K562 (cell line): ENCODE results near the gene RUNX1. TPM values are rescaled to one million over a fixed set of nuclear protein-coding genes. Genes with fewer than 3 reads are reported as not detected.

ENCODE experiments used
- BRCA1 ChIP-seq, 2 experiments: fragments of 450-650 bp in 1 of 2; sonication (generic) in 1 of 2; formaldehyde crosslinking in 1 of 2; IDR thresholded peaks; 2 replicates each; pipeline versions ENCODE4 v1.5.0 to v1.6.1; 2017 to 2020; ENCODE audit warnings: mild to moderate bottlenecking in 1 of 2, missing genetic modification reagents in 1 of 2
- CBX8 ChIP-seq: fragments of 200-600 bp; sonication (generic); IDR thresholded peaks from 2 replicates; pipeline ENCODE4 v1.6.1; 2012; ENCODE audit warnings: borderline replicate concordance, mixed run types, low read depth, mild to moderate bottlenecking, moderate library complexity, mixed read lengths, low read length, control low read depth, inconsistent platforms; ENCODE audit not compliant: poor library complexity, severe bottlenecking; ENCODE audit errors: extremely low read depth
- MCM3 ChIP-seq: fragments of 450-650 bp; IDR thresholded peaks from 2 replicates; pipeline ENCODE4 v1.6.1; 2016
- MITF ChIP-seq: IDR thresholded peaks from 2 replicates; pipeline ENCODE4 v1.6.1; 2014; ENCODE audit warnings: antibody characterized with exemption
- NFXL1 ChIP-seq: fragments of 450-650 bp; formaldehyde crosslinking; IDR thresholded peaks from 2 replicates; pipeline ENCODE4 v1.4.0; 2021; ENCODE audit warnings: mild to moderate bottlenecking
- RBBP5 ChIP-seq: fragments of 200-600 bp; sonication (generic); IDR thresholded peaks from 2 replicates; pipeline ENCODE4 v1.6.1; 2012; ENCODE audit warnings: borderline replicate concordance, mild to moderate bottlenecking, low read length, control low read depth, inconsistent platforms; ENCODE audit not compliant: insufficient read depth, poor library complexity, severe bottlenecking
- SMAD1 ChIP-seq: fragments of 150-350 bp; IDR thresholded peaks from 2 replicates; pipeline ENCODE4 v1.6.1; 2014; ENCODE audit warnings: low read length, low read depth; ENCODE audit not compliant: partially characterized antibody
- SRSF3 ChIP-seq: fragments of 200-400 bp; formaldehyde crosslinking; IDR thresholded peaks from 2 replicates; pipeline ENCODE4 v1.6.1; 2016; ENCODE audit warnings: mild to moderate bottlenecking, low read length, moderate library complexity; ENCODE audit not compliant: insufficient read depth
- ZKSCAN3 ChIP-seq: fragments of 250-450 bp; sonication (Bioruptor Pico); IDR thresholded peaks from 2 replicates; pipeline ENCODE4 v1.4.0; 2020
- ZNF384 ChIP-seq: IDR thresholded peaks from 2 replicates; pipeline ENCODE4 v1.6.1; 2012; ENCODE audit warnings: low read depth, low read length, improper control_type of control experiment
- ZNF766 ChIP-seq: fragments of 200-800 bp; sonication (Bioruptor generic); conservative IDR thresholded peaks from 2 replicates; pipeline ENCODE4 v1.6.1; 2016; ENCODE audit warnings: missing genetic modification characterization, missing compliant biosample characterization
- polyA plus RNA-seq, 8 experiments: library from polyadenylated mRNA; depleted of rRNA in 4 of 8; stranded (reverse) in 5 of 8; unstranded in 3 of 8; fragments of >200 nt; fragmentation: Nextera tagmentation in 2 of 8; fragmentation: Illumina TruSeq in 1 of 8; extraction: Ambion mirVana in 2 of 8; extraction: Trizol in 1 of 8; gene quantifications; 2 replicates each; pipeline versions ENCODE4 v1.2.1 to v1.2.3, GENCODE V29; 2011 to 2014; ENCODE audit warnings: inconsistent platforms in 1 of 8, missing spikeins in 1 of 8
- total RNA-seq, 7 experiments: library from RNA; depleted of rRNA in 6 of 7; stranded (reverse); fragments of >200 nt in 6 of 7; fragmentation: Illumina TruSeq in 2 of 7; extraction: Trizol in 2 of 7; gene quantifications; 2 replicates each; pipeline versions ENCODE4 v1.2.1 to v1.2.3, GENCODE V29; 2011 to 2021; ENCODE audit warnings: low replicate concordance in 1 of 7
- TF ChIP-seq, protein P1 (sequence below): fragments of 450-650 bp; formaldehyde crosslinking; IDR thresholded peaks from 2 replicates; pipeline ENCODE4 v1.4.0; 2020; ENCODE audit warnings: mild to moderate bottlenecking, moderate library complexity
- TF ChIP-seq, protein P2 (sequence below), 2 experiments: fragments of 450-650 bp; IDR thresholded peaks; 2 replicates each; pipeline ENCODE4 v1.6.1; 2016; ENCODE audit warnings: mild to moderate bottlenecking in 2 of 2, borderline replicate concordance in 1 of 2, low read depth in 1 of 2, moderate library complexity in 1 of 2
- TF ChIP-seq, protein P3 (sequence below): fragments of 450-650 bp; IDR thresholded peaks from 2 replicates; pipeline ENCODE4 v1.6.1; 2016; ENCODE audit warnings: antibody characterized with exemption

RUNX1 gene
- total and polyA plus RNA-seq, 9 of the 15 experiments (the other 6 are each of a cell fraction or from before 2014, with no cell fraction given), result 2.2 to 68.6 (median 17.8) TPM

DNA sequence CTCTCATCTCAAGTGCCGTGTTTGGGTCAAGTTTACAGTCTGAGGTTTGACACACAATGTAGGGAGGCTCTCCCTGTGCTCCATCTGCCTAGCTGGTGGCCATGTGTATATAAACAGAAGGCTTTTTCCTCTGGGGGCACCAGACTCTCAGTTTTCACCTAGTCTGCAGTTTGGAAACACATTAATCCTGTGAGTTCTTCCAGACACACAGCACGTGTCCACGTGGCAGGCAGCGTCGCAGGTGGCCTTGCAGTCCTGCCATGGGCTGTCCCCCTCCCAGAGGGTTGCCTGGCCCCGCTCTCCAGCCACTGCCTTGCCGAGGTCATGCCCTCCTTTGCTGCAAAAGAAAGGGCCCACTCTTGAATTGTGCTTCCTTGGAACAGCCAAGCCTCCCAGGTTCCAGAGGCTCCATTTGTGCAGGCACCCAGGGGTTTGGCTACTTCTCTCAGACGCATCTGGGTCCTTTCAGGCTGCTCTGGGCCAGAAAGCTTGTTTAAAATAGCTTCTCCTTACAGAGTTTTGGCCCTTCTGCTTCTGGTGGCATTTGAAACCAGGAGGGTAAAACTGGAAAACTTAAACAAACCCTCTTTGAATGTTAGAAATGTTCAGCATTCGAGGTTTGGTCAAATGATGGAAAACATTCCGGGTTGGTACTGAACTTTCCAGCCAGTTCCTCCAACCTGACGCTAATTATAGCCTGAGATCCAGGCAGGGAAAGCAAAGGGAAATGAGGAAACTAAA, 4.4 kb upstream of the RUNX1 start (continued):
- TF ChIP-seq, protein P1, sequence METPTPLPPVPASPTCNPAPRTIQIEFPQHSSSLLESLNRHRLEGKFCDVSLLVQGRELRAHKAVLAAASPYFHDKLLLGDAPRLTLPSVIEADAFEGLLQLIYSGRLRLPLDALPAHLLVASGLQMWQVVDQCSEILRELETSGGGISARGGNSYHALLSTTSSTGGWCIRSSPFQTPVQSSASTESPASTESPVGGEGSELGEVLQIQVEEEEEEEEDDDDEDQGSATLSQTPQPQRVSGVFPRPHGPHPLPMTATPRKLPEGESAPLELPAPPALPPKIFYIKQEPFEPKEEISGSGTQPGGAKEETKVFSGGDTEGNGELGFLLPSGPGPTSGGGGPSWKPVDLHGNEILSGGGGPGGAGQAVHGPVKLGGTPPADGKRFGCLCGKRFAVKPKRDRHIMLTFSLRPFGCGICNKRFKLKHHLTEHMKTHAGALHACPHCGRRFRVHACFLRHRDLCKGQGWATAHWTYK, result peak; percentile 78; the same call in 1 of the 2 replicates
- TF ChIP-seq ZNF766 (no peak), CBX8 (no peak), BRCA1 (IDR thresholded peaks at IDR 0.05) (no peak), BRCA1 (CRISPR knock-in tag; IDR thresholded peaks at IDR 0.05) (no peak), ZNF384 (no peak), MITF (no peak), ZKSCAN3 (CRISPR knock-in tag) (no peak), NFXL1 (CRISPR knock-in tag) (no peak), SMAD1 (no peak), SRSF3 (no peak), RBBP5 (no peak), MCM3 (no peak)
- TF ChIP-seq, protein P2, sequence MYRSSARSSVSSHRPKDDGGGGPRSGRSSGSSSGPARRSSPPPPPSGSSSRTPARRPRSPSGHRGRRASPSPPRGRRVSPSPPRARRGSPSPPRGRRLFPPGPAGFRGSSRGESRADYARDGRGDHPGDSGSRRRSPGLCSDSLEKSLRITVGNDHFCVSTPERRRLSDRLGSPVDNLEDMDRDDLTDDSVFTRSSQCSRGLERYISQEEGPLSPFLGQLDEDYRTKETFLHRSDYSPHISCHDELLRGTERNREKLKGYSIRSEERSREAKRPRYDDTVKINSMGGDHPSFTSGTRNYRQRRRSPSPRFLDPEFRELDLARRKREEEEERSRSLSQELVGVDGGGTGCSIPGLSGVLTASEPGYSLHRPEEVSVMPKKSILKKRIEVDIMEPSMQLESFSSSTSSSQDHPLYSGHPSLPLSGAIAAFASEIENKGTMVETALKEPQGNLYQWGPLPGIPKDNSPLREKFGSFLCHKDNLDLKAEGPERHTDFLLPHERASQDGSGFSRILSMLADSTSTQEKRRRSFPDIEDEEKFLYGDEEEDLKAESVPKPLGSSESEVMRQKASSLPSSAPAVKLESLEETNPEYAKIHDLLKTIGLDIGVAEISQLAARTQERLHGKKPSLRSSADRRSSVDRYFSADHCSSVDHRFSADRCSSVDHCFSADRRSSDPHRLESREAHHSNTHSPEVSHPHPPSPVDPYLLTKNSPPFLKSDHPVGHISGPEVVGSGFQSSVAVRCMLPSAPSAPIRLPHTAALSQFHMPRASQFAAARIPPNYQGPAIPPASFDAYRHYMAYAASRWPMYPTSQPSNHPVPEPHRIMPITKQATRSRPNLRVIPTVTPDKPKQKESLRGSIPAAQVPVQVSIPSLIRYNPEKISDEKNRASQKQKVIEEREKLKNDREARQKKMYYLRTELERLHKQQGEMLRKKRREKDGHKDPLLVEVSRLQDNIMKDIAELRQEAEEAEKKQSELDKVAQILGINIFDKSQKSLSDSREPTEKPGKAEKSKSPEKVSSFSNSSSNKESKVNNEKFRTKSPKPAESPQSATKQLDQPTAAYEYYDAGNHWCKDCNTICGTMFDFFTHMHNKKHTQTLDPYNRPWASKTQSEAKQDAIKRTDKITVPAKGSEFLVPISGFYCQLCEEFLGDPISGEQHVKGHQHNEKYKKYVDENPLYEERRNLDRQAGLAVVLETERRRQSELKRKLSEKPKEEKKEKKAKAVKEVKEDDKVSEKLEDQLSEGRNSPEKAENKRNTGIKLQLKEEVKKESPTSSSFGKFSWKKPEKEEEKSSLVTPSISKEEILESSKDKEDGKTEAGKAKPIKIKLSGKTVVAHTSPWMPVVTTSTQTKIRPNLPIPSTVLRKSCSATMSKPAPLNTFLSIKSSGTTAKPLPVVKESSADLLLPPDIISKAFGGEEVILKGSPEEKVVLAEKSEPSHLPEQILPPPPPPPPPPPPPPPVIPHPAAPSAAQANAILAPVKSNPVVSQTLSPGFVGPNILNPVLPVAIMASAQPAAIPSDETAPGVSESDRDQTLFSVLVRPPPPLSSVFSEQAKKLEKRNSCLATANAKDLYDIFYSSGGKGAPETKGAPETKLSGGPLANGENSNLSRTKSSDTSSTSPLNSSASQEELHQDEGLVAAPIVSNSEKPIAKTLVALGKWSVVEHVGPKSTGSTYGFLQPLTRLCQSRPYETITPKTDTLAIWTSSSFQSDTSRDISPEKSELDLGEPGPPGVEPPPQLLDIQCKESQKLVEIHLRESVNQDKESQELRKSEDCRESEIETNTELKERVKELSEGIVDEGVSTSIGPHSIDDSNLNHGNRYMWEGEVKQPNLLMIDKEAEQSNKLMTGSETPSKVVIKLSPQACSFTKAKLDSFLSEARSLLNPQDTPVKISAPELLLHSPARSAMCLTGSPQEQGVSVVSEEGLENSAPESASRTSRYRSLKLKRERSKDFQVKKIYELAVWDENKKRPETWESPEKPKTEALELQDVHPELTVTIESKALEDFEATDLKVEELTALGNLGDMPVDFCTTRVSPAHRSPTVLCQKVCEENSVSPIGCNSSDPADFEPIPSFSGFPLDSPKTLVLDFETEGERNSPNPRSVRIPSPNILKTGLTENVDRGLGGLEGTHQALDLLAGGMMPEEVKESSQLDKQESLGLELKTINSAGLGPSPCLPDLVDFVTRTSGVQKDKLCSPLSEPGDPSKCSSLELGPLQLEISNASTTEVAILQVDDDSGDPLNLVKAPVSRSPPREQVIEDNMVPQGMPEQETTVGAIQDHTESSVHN (IDR thresholded peaks at IDR 0.05; ENCODE audit: borderline replicate concordance in 1 of 2, low read depth in 1 of 2), result no peak
- TF ChIP-seq, protein P3, sequence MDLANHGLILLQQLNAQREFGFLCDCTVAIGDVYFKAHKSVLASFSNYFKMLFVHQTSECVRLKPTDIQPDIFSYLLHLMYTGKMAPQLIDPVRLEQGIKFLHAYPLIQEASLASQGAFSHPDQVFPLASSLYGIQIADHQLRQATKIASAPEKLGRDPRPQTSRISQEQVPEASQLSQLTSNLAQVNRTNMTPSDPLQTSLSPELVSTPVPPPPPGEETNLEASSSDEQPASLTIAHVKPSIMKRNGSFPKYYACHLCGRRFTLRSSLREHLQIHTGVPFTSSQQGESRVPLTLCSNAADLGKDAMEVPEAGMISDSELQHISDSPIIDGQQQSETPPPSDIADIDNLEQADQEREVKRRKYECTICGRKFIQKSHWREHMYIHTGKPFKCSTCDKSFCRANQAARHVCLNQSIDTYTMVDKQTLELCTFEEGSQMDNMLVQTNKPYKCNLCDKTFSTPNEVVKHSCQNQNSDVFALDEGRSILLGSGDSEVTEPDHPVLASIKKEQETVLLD, result no peak
